Stimulated activated CD4-positive, alpha-beta T cell treated with anti-CD3 and anti-CD28 coated beads, Interleukin-12 subunit alpha, Interleukin-12 subunit beta, amount 100 ng/mL, for 4 hours (primary cell): ENCODE measurements around the gene PRKCH.

ENCODE experiments used
- DNase-seq: peaks from one replicate; pipeline ENCODE4 v3.0.0-alpha.2; 2020

Gene PRKCH

DNA sequence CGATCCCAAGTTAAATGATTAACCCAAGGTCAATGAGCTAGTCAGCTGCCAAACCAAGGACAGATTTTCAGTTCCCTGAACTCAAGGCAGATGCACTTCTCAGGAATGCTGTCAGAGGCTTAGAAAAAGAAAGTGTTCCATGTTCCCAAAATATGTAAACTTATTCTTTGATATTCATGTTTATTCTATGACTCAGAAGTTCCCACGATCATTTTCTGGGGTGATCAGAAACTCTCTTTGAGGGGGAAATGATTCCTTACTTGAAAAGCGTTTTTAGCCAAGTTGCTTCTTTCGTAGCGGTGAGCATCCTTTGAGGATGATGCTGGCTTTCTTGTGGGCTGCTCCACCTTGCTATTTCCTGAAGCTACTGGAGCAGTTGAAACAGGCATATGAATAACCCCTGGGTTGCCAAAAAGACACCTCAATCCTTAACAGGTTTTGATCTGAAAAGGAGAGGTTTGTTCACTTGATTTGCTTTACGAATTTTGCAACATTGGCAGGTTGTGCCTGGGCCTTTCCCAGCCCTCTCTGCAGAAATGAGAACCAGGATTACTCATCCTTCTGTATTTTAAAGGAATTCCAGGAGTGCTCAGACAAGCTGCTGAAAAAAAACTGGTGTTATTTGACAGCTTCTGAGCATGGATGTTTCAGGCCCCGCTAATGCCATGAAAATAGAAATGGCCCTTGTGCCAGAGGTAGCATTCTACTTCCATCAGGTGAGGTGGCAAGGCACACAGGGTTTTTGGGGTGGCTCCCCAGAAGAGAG, 252.6 kb downstream of the PRKCH start:
- DNase-seq: no peak

DNA sequence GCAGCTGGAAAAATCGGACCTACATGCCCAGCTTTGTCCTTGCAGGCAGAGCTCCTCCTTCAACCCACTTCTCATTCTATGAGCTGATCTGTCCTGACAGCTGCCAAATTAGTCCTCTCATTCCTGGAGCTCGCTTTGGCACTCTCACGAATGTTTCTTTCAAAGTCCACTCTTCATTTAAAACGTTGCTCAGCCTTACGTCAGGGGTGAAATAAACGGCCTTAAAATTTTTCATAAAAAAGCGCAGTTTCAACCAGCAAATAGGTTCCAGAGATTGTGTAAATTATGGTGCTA, 253.1 kb downstream of the PRKCH start:
- no peak for DNase-seq

DNA sequence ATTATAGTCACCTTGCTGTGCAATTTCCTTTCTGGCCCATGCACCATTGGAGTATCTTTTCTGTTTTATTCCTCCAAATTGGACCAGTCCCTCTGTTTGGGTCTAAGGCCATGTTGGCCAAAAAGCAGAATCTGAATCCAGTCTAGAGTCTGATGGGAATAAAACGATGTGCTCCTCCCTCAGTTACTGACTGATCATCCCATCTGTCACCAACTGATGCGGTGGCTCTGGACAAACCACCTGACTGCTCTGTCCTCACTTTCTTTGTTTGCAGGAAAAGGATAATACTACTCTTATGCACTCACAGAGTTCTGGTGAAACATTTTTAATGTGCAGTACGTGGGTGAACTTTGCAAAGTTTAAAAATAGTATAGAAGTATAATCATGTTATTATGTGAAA, 253.7 kb downstream of the PRKCH start:
- DNase-seq: no peak

DNA sequence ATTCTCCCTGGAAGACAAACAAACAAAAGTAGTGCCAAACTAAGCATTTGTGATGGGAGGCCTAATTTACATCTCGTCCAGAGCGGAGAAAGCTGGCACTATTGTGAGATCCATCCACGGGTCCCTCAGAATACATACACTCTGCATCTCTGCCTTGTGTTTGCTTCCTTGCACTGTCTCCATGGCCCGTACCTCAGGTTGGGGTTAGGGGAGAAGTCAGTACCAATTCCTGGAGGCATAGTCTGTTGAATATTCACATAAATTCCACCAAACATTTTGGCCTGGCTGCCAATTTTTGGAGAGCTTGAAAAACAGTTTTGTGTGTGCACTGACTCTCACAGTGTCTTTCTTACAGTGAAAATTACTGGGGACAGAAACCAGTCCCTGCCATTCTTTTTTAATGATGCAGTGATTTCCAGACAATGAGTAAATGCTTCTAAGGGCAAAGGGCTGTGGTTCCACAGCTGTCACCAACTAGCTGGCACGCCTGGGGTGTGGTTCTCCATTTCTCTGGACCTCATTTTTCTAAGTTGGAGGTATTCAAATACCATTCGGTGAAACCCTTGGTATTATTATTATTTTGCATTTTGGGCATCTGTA, 254.3 kb downstream of the PRKCH start:
- no peak for DNase-seq

DNA sequence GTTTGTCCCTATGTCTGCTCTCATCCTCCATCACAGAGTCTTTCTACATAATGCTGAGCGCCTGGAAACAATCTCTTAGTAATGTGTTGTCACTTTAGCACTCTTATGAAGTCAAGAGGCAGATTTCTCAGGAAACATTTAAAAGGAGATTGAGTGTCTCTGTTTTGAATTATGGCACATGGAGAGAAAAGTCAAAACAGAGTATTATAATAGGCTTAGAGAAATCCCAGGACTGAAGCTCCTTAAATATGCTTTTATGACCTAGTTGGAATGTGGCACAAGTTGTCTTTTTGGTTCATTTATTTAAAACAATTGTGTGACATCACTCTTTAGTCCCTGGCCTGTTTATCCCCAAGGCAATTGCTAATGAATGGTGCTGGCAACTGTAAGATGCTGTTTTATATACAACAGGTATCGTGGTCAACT, 256.1 kb downstream of the PRKCH start:
- no peak for DNase-seq

DNA sequence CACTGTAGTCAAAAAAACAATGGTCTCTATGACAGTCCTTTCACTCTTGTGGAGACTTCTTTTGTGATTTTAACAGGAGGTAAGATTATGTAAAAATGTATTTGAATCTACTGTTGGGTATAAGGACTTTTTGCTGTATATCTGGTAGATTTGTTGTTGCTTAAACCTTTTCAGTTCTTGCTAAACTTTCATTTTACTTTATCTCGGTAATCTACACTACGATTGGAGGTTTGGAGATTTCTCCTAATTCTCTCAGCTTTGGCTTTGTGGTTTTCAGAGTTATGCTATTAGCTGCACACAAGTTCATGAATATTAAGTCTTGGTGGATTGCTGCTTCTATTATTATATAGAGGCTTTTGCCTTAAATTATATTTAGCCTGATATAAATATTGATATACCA, 257.4 kb downstream of the PRKCH start:
- DNase-seq: no peak

DNA sequence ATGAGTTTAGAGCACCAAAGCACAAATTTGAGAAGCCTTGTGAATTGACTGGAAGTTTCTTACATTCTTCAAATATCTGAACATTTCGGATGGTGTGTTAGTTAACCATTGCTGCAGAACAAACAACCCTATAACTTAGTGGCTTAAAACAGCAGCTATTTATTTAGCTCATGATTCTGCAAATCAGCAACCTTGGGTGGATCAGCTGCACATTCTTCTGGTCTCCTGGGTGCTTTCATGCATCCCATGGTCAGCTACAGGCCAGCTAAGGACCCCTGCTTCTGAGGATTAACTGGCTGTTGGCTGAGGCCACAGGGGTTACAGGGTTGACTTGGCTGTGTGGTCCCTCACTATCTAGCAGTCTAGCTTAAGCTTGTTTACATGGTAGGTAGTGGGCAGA, 260.0 kb downstream of the PRKCH start:
- DNase-seq: no peak

DNA sequence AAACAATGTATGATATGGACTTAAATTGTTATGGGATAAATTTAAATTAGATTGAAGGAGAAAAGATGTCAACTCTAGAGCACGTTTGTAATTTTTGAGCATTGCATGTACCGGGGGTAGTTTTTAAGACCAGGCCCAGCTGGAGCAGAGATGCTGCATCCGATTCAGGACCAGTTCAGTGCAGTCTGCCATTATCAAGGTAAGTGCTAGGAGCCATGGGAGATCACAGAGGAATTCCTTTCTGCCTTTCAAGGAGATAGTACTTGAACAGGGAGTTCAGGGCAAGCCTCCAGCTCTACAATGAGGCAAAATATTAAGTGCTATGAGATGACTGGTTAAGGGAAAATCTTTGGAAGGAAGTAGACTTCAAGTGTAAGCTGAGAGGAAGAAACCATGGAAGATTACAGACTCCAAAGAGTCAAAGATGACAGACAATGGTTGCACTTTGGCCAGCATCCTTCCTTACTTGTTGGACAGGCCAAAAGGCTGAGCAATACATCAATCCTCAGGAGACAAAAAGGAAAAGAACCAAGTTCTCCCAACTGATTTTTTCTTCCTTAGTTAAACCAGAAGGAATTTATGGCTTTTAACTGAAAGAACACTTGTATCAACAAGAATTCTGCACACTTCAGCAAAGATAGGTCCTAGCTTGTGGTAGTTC, 260.7 kb downstream of the PRKCH start:
- no peak for DNase-seq

DNA sequence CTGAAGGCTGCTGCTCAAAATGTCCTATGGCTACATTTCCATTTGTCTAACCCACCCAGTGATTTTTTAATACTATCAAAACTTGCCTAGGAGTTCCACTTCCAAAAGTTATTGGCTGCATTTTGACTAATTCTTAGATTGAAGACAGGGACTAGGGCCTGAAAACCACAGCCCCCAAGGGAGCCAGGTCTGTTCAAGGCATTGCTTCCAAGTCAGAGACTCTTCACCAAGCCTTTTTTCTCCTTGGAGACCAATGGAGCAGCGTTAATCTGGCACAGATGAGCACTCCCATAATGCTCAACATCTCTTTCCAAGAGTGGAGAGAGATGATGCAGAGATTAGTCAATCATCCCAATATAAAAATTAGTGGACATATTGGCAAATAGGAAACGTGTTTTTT, 261.4 kb downstream of the PRKCH start:
- DNase-seq: no peak

DNA sequence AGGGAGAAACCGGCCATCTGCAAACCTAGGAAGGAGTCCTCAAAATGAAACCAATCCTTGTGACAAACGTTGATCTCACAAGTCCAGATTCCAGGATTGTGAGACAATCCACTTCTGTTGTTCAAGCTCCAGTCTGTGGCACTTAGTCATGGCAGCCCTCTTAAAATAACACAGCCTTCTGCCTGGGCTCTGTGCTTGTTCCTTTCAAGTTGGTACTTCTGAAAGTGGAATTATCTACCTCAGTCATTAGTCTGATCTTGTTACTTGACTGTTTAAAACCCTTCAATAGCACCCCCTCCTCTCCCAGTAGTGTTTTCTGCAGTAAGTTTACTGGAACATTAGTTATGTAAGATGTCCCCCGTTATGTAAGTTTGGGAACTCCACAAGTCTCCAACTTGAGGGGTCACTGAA, 263.0 kb downstream of the PRKCH start:
- DNase-seq: no peak

DNA sequence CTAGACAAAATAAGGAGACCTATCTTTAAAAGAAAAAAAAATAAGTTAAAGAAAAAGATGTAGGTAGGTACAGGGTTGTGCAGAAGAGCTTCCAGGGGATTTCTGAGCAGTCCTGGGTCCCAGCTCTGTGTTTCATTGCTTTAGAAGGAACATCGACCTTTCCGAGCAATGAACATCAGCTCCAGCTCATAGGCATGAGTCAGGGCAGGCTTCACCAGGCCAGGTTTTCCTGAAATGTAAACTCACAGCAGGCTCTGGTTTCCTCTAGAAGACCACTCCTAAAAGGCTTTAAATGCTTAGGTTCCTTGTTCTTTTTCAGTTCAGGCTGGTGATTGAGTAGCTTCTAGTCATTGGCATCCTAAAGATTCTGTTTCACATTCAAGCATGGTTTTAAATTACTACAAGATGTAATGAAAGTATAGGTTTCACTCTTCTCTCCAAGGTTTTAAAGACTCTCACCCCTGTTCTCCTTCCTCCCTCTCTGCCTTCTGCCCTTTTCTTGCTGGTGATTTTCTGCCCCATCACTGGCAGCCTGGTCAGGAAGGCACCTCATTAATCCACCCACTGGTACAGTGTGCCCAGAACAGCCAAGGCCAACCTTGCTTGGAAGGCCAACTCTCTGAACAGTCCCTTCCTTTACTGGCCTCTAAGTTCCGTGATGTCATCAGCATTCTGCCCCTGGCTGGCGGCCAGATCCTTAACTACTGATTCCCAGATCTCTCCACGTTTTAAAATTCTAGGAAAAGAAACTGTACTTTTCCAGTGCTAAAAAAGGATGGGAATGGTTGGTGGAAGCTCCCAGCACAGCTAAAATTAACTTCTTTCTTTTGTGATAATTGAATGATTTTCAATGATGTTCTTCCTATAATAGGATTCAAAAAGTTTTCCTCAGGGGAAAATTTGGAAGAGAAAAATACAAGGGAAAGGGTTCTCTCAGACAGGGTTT, 264.5 kb downstream of the PRKCH start:
- DNase-seq: no peak

DNA sequence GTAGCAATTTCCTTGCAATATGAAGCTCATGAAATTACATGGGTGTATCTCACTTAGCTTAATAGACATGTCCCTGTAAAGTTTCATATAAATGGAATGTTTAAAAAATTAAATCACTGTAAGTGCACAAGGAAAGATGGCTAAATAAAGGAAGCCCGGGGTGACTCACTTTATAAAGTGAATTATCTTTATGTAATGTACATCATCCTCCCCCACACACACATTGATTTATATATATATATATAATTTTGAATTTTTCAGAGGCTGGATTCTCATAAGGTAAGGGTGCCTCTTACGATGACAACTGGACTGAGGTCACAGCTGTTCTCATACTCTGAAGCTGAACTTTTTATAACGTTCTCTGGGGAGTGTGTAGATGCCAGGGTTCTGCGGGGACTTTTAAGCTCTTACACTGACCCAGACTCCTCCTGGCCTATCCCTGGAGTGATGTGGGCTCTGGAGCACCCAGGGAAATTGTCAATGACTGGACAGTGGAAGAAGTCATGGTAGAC, 265.2 kb downstream of the PRKCH start:
- DNase-seq: no peak

DNA sequence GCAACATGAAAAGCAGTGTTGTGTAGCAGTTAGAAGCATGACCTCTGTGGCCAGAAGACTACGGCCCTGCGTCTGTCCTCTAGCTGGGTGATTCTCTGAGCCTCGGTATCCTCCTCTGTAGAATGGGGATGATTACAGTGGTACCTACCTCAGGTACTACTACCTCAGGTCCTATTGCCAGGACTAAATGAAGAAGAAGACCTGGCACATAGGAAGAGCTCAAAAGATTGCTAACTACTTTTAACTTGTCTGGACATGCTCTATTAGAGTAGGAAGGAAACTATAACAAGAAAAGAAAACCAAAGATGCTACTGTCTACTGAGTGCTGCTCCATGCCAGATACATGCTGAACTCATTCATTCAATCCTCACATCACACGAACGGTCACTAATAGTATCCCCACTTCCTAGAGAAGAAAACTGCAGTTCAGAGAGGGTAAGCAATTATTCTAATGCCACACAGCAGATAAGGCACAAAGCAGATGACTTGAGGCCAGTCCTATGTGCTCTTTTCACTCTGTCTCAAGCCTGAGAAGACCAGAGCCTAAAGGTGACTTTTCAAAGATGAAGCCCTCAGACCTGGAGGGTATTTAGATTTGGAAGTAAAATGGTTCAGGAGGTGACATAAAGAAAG, 265.8 kb downstream of the PRKCH start:
- no peak for DNase-seq

DNA sequence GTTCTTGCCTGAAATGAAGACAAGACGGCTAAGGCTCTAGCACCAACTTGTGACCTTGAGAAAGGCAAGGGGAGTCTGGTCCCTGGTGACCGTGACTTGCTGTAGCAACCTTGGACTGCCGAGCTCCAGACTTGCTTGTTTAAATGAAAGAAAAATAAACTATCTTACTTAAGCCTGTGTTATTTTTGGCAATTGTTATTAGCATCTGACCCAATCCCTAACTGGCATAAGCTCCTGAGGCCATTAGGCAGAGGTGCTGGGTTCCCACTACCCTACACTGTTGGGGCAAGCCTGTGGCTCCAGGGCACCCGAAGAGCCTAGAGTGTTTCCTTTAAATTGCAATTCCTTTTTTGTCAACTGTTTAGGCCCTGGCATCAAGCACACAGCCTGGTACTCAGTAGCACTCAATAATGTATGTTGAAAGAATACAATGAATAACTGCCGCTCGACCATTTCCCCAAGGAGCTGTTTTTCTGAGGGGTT, 267.1 kb downstream of the PRKCH start:
- DNase-seq: no peak

DNA sequence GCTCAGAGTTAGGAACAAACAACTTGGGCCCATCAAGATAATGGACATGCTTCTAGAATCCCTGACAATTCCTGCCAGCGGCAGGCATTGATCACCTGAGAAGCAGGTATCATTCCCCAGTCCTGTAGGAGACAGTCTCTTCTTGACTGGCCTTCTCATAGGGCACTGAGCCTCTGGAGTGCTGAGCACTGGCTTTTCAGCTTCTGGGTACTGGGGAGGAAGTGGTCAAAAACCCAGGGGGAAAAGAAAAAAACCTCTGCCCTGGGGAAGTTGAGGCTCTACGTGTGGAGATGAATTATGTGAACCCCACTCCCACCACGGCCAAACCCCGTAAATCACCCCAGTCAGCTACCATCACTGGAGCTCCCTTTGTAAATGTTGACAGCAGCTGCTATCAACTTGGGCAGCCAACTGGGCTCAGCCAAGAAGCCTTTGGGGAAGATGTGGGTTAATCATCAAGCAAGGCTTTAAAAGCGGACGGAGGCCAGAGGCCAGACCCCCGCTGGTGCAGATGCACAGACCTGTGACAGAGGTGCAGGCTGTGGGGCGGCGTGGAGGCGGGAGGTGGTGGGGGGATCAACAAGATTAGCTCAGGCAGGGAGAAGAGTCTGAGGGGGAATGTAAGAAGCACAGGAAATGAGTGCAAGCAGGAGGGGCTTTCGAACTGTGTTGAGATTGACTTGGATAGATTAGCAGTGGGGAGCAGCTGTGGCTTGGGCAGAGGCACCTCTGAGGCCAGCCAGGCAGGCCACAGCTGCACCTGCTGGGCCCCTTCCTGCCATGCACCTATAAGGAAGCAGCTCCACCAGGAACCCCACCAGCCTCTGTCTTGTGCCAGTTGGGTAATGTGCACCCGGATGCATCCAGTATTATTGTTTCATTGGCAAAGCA, 268.6 kb downstream of the PRKCH start:
- no peak for DNase-seq

DNA sequence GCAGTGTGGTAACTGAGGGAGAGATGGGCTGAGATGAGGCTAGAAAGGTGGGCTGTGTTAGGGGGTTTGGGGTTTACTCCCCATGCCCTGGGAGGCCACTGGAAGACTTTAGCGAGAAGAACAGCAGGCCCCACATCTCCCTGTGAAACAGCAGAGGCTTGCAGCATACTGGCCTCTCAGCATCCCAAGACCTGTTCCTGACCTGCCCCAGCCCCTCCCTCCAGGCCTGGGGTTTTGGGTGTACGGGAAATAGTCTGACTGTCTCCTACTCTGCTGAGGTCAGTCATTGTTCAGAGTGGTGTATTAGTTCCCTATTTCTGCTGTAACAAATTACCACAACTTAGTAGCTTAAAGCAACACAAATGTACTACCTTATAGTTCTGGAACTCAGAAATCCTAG, 270.5 kb downstream of the PRKCH start:
- no peak for DNase-seq

DNA sequence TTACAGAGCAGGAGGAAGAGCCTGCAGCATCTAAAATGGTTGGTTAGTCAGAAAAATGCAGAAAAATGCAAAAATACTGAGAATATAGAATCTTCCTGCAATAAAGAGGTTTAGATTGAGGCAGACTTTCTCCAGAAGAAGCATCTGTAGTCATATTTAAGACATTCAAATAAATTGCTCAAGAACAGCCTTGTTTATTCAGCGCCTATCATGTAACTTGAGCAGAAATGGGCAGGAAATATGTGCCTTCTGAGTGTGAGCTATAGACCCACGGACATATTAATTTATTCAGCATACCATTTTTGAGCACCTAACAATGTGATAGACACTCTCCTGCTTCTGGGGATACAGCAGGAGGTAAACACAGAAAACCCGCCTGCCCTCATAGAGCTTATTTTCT, 272.0 kb downstream of the PRKCH start:
- DNase-seq: no peak

DNA sequence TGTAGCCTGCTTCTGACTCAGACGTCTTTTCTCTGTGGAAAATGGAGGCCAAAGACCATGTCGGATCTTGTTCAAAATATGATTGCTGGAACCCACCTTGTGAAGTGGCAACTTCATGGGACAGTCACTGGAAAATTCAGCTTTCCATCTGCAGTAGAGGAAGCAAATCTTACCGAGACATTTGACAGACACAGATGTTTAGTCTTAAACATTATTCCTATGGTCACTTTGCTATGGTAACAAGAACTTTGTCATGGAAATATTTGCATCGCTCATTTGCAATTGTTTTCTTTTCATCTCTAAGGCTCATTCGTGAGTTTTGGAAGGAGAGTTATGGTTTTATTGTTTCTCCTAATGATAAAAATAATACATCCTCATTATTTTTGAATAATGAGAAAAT, 275.6 kb downstream of the PRKCH start:
- no peak for DNase-seq

DNA sequence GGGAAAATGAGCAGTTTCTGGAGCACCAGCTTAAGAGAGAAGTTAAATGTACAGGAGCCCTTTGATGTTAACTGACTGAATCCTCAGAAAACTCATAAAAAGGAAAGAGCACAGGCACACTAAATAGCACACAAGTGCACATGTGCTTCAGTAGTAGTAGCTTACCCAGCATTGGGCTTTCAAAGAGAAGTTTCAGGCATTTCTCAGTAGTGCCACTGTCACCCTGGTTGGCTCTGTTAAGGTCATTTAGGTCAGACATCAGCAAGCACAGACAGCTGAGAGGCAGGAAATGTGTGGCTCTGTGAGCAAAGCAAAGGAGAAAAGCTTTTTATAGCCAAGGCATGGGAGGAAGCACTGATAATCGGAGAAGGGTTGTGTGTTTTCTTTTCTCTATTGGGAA, 277.6 kb downstream of the PRKCH start:
- no peak for DNase-seq

DNA sequence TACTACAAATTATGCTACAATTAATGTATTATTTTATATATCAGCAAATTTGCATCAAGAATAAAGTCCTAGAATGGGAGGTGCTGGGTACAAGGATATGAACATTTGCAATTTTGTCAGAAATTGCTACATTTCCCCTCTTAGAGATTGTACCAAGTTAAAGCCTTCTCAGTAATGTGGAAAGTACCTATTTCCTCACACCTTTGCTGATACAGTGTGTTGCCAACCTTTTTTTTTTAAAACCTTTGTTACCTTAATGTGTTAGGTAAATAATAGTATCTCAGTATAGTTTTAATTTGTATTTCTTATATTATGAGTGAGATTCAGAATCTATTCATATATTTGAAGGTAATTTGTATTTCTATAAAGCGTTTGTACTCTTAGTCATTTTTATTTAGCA, 278.6 kb downstream of the PRKCH start:
- DNase-seq: no peak
